Measurements from ENCODE around the gene SEMA4C.

SEMA4C gene

GRCh38 chr2:96869822-96870625 is at the start of gene SEMA4C:
SEMA4C (minus strand) TSS chr2:96870080; CDS start chr2:96867886, 2,194 bp downstream.
- DNase-seq = peak; percentile 76

GRCh38 chr2:96918754-96919550 is 49.1 kb upstream of the SEMA4C start:
- DNase-seq = peak; percentile 94

GRCh38 chr2:96918092-96918753 is 48.3 kb upstream of the SEMA4C start:
- no peak for DNase-seq

GRCh38 chr2:96916646-96917543 is 47.0 kb upstream of the SEMA4C start:
- no peak for DNase-seq

- no peak for DNase-seq
These were observed 46.3 kb upstream of the SEMA4C start for GRCh38 chr2:96916156-96916630.

- no peak for DNase-seq
These were observed 44.5 kb upstream of the SEMA4C start for GRCh38 chr2:96914332-96914731.

GRCh38 chr2:96913398-96914202 is 43.7 kb upstream of the SEMA4C start:
- DNase-seq = no peak

- DNase-seq = no peak
These were observed 43.2 kb upstream of the SEMA4C start for GRCh38 chr2:96913117-96913397.

- DNase-seq = no peak
These were observed 42.7 kb upstream of the SEMA4C start for GRCh38 chr2:96912346-96913116.

GRCh38 chr2:96909611-96910021 is 39.7 kb upstream of the SEMA4C start:
- DNase-seq = no peak

- DNase-seq = peak; percentile 12
These were observed 37.5 kb upstream of the SEMA4C start for GRCh38 chr2:96907115-96908041.

- DNase-seq = no peak
These were observed 36.8 kb upstream of the SEMA4C start for GRCh38 chr2:96906729-96907114.

- DNase-seq = no peak
These were observed 33.9 kb upstream of the SEMA4C start for GRCh38 chr2:96903815-96904214.

GRCh38 chr2:96903318-96903717 is 33.4 kb upstream of the SEMA4C start:
- DNase-seq = no peak

- no peak for DNase-seq
These were observed 30.4 kb upstream of the SEMA4C start for GRCh38 chr2:96900237-96900636.

- DNase-seq = no peak
These were observed 29.5 kb upstream of the SEMA4C start for GRCh38 chr2:96899413-96899741.

- no peak for DNase-seq
These were observed 28.9 kb upstream of the SEMA4C start for GRCh38 chr2:96898641-96899412.

- DNase-seq = no peak
These were observed 28.2 kb upstream of the SEMA4C start for GRCh38 chr2:96898135-96898505.

GRCh38 chr2:96897491-96898134 is 27.7 kb upstream of the SEMA4C start:
- DNase-seq = no peak
